Cardiac muscle cell (in vitro differentiated cells and primary cell): Measurements from ENCODE around the gene RASGRP2. TPM values are rescaled to one million over a fixed set of nuclear protein-coding genes. Genes with fewer than 3 reads are reported as not detected.
A peak's percentile ranks its signal among the peaks of the same experiment; 100 is the strongest.

Source experiments
- DNase-seq, 2 donors: peaks; one replicate each; pipeline versions ENCODE4 v3.0.0 to v3.0.0-alpha.2; 2010 to 2017; ENCODE audit warnings: low read depth in 1 of 2, low spot score in 1 of 2
- H3K27ac ChIP-seq: fragments of 200-600 bp; sonication (generic); 2 replicates; pipeline ENCODE4 v1.5.1; 2016
- H3K27me3 ChIP-seq: fragments of 200-600 bp; sonication (generic); 2 replicates; pipeline ENCODE4 v1.6.0; 2016; ENCODE audit warnings: control low read depth
- H3K36me3 ChIP-seq: fragments of 200-600 bp; sonication (generic); 2 replicates; pipeline ENCODE4 v1.5.1; 2016; ENCODE audit warnings: control low read depth
- H3K4me1 ChIP-seq: fragments of 200-600 bp; sonication (generic); 2 replicates; pipeline ENCODE4 v1.8.1; 2017; ENCODE audit warnings: low read depth, mild to moderate bottlenecking, mixed run types
- H3K4me3 ChIP-seq: fragments of 200-600 bp; sonication (generic); 2 replicates; pipeline ENCODE4 v1.5.1; 2016; ENCODE audit warnings: mild to moderate bottlenecking
- H3K9me3 ChIP-seq: fragments of 200-600 bp; sonication (generic); 2 replicates; pipeline ENCODE4 v1.5.1; 2017; ENCODE audit warnings: low read depth, mild to moderate bottlenecking, control low read depth
- polyA plus RNA-seq: library from polyadenylated mRNA; unstranded; fragments of >200 nt; fragmentation: Nextera tagmentation; extraction: Ambion mirVana; gene quantifications from 2 replicates; pipeline ENCODE4 v1.2.1, GENCODE V29; 2016
- total RNA-seq: library from RNA; depleted of rRNA; stranded (reverse); fragments of >200 nt; gene quantifications from 2 replicates; pipeline ENCODE4 v1.2.3, GENCODE V29; 2016
- TF ChIP-seq, protein P1 (sequence below): IDR thresholded peaks from 2 replicates; pipeline ENCODE4 v1.5.1; 2012; ENCODE audit warnings: low read depth, mild to moderate bottlenecking, low read length

The RASGRP2 gene
- total and polyA plus RNA-seq, 2 experiments from 2014 or later = 60.8 to 64.0 TPM

DNA sequence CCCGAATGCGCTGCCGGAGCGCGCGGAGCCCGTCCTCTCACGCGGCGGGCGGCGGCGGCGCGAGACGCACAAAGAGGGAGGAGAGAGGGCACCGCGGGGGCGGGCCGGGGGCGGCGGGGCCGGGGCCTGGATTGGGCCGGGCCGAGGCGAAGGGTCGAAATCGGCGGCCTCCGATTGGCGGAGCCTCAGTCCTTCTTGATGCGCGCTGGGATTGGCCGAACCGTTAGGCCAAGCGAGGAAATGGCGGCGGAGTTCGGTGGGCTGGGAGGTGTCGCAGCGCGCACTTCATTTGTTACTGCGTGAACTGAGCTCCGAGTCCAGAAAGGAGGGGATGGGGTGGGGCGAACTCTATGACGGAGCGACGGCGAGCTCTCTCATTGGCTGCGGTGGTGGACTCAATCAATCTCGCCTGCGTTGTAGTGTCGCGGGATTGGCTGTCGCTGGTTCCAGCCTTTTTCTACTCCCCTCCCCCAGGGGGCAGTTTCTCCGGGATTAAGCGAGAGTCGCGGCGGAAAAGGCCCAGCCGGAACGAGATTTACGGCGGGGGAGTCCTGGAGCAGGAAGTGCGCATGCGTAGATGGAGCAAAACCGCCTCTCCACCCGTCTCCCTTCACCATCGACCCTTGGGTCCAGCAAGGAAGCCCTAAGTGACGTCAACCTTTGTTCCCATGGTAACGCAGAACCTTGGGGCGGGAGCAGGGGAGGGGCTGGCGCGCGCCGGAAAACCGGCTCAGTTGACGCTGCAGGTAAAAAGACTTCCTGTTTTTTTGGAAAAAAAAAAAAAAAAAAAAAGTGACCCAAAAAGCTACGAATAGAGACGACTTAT lies 34.7 kb upstream of the RASGRP2 start, which contains the start of gene SF1:
TSS of gene SF1 (minus strand) at position 70 of the 826 bp plus-strand sequence. CDS start 150 bp downstream, outside the sequence.
- TF ChIP-seq, protein P1, sequence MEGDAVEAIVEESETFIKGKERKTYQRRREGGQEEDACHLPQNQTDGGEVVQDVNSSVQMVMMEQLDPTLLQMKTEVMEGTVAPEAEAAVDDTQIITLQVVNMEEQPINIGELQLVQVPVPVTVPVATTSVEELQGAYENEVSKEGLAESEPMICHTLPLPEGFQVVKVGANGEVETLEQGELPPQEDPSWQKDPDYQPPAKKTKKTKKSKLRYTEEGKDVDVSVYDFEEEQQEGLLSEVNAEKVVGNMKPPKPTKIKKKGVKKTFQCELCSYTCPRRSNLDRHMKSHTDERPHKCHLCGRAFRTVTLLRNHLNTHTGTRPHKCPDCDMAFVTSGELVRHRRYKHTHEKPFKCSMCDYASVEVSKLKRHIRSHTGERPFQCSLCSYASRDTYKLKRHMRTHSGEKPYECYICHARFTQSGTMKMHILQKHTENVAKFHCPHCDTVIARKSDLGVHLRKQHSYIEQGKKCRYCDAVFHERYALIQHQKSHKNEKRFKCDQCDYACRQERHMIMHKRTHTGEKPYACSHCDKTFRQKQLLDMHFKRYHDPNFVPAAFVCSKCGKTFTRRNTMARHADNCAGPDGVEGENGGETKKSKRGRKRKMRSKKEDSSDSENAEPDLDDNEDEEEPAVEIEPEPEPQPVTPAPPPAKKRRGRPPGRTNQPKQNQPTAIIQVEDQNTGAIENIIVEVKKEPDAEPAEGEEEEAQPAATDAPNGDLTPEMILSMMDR = peak; percentile 6
- no peaks in the 10 kb centered on the region for H3K9me3 ChIP-seq
- peak within 1 kb of the TSS; percentile 87 for H3K4me3 ChIP-seq
- peaks cover 21% of the 10 kb centered on the region for H3K4me1 ChIP-seq
- H3K27ac ChIP-seq = peak within 1 kb of the TSS; percentile 99
- H3K27me3 ChIP-seq = no peaks in the 10 kb centered on the region
- H3K36me3 ChIP-seq = peaks cover 24% of the 10 kb centered on the region
- peak; percentile 100 for DNase-seq

DNA sequence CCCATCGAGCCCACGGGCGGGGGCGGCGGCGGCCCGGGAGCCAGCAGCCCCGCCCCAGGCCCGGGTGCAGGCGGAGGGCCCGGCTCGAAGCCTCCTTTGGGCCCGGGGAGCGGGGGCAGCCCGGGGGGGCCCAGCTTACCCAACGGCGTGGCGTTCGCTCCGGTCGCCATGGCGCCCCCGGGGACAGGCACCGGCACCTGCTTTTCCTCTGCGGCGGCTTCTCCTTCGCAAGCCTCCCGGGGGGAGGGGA lies 34.2 kb upstream of the RASGRP2 start:
- peaks cover 21% of the 10 kb centered on the region for H3K4me1 ChIP-seq
- DNase-seq = no peak
- H3K4me3 ChIP-seq = peak overlapping the region; percentile 87
- H3K36me3 ChIP-seq = peaks cover 30% of the 10 kb centered on the region
- no peaks in the 10 kb centered on the region for H3K9me3 ChIP-seq
- H3K27me3 ChIP-seq = no peaks in the 10 kb centered on the region
- TF ChIP-seq, protein P1 = no peak
- peak overlapping the region; percentile 99 for H3K27ac ChIP-seq

DNA sequence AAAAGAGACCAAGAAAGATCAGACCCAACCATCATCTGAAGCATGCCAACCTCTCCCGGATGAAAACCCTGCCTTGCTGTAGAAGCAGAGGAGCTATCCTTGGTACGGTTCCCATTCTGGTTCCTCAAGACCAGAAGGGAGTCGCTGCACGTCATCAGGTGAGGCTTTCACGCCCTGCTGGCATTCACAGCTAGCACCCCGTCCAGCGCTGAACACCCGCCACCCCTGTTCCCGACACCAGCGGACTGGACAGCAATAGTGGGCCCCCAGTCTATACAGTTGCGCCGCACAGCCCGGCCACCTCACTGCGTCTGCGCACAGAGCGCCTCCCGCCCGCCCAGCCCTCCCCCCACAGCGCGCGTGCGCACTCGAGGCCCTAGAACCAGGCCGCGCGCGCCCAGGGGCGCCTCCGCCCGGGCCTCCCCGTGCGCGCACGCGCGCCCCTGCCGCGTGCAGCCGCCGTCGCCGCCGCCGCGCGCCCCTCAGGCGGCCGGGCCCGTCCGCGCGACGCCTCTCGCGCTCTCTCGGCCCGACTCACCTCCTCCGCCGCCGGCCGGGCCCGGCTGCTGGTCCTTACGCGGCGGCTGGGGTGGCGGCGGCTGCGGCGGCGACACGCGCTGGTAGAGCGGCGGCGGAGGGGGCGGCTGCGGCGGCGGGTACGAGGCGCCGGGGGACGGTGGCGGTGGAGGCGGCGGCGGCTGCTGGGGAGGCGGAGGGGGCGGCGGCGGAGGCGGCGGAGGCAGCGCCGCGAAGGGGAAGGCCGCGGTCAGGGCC lies 33.7 kb upstream of the RASGRP2 start:
- Histone ChIP-seq H3K4me3 (peak overlapping the region; percentile 87), H3K4me1 (peaks cover 21% of the 10 kb centered on the region), H3K27me3 (no peaks in the 10 kb centered on the region), H3K9me3 (no peaks in the 10 kb centered on the region), H3K27ac (peak overlapping the region; percentile 99), H3K36me3 (peaks cover 35% of the 10 kb centered on the region)
- TF ChIP-seq, protein P1 = no peak
- DNase-seq = peak; percentile 83 to 90

DNA sequence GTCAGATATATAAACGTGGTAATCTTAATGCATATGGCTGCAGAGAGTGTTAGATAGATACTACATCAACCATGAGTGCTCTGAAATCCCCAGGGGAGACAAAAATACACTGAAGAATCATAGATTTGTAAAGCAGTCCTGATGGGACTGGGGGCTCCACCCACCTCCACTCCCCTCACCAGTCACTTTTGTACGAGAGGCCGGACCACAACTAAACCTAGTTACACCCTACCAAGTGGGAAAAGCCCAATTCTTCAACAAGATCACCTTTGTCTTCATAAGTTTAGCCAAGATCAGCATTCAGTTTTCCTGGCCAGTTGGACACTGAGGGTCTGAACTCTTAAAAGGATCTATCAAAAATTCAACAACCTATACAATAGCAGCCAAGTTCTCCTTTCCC lies 32.9 kb upstream of the RASGRP2 start:
- Histone ChIP-seq H3K4me1 (peaks cover 21% of the 10 kb centered on the region), H3K9me3 (no peaks in the 10 kb centered on the region), H3K27ac (peak overlapping the region; percentile 69), H3K27me3 (no peaks in the 10 kb centered on the region), H3K4me3 (peak overlapping the region; percentile 87), H3K36me3 (peaks cover 42% of the 10 kb centered on the region)
- TF ChIP-seq, protein P1 = no peak
- no peak for DNase-seq

DNA sequence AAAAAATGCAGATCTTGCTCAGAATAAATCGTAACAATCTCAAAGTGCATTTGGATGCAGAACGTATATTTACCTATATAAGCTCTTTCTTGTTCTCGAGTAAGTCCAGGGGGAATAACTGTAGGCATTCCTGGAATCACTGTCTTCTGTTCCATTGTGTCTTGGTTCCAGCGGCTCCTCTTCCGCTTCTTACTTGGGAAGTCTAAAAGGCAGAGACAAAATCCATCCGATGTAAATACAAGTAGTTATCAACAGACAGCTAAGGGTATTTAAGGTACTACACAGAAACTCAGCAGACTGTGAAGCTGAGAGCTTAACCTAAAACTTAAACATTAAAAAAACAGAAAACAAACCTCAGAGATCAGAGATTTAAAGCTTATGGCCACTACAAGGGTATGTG lies 32.5 kb upstream of the RASGRP2 start:
- no peak for DNase-seq
- peak overlapping the region; percentile 87 for H3K4me3 ChIP-seq
- TF ChIP-seq, protein P1 = no peak
- H3K4me1 ChIP-seq = peaks cover 21% of the 10 kb centered on the region
- no peaks in the 10 kb centered on the region for H3K27me3 ChIP-seq
- no peaks in the 10 kb centered on the region for H3K9me3 ChIP-seq
- no peak overlapping the region for H3K27ac ChIP-seq
- peaks cover 47% of the 10 kb centered on the region for H3K36me3 ChIP-seq
